Activated naive CD4-positive, alpha-beta T cell treated with anti-CD3 and anti-CD28 coated beads for 36 hours (primary cell): ENCODE results near the gene TRIP11. TPM values are rescaled to one million over a fixed set of nuclear protein-coding genes. Genes with fewer than 3 reads are reported as not detected.

Source experiments
- CTCF ChIA-PET: fragments of 350-600 bp; sonication (Branson Sonifier 250); formaldehyde crosslinking; loops from one replicate; lab custom pipeline; 2021; ENCODE audit warnings: antibody characterized with exemption; lab: Charles Lee
- DNase-seq: peaks from one replicate; pipeline ENCODE4 v3.0.0-alpha.2; 2020
- H3K27ac Mint-ChIP-seq: one replicate; pipeline ENCODE4 v1.8.0; 2021; ENCODE audit warnings: mild to moderate bottlenecking, mixed read lengths
- H3K27me3 Mint-ChIP-seq: one replicate; pipeline ENCODE4 v1.8.0; 2021; ENCODE audit warnings: low read depth, mixed read lengths
- H3K36me3 Mint-ChIP-seq: one replicate; pipeline ENCODE4 v1.8.0; 2021; ENCODE audit warnings: low read depth, mixed read lengths
- H3K4me1 Mint-ChIP-seq: one replicate; pipeline ENCODE4 v1.8.0; 2021; ENCODE audit warnings: low read depth, mixed read lengths
- H3K4me3 Mint-ChIP-seq: one replicate; pipeline ENCODE4 v1.8.0; 2021; ENCODE audit warnings: mild to moderate bottlenecking, moderate library complexity, mixed read lengths
- H3K9me3 Mint-ChIP-seq: one replicate; pipeline ENCODE4 v1.8.0; 2021; ENCODE audit warnings: mixed read lengths
- intact Hi-C: fragments of 100-400 bp; cut with micrococcal nuclease; formaldehyde crosslinking; loops from one replicate; pipeline ENCODE4 v1.15.1; 2023
- total RNA-seq, 2 experiments: library from RNA; stranded (reverse); gene quantifications; one replicate each; pipeline ENCODE4 v1.2.3, GENCODE V29; 2021

The TRIP11 gene
- total RNA-seq, 2 experiments from 2014 or later: 22.7 to 26.1 TPM

GRCh38 chr14:92004062-92004461 lies 35.8 kb downstream of the TRIP11 start:
- CTCF ChIA-PET: no interaction called here
- H3K27me3 Mint-ChIP-seq: no peaks in the 10 kb centered on the region
- DNase-seq: no peak
- no peak overlapping the region for H3K27ac Mint-ChIP-seq
- no peaks in the 10 kb centered on the region for H3K9me3 Mint-ChIP-seq
- intact Hi-C loops: loop anchor here (10.0 kb wide), 1 partner anchor 509 kb away; no protein-coding TSS in a partner anchor
- H3K36me3 Mint-ChIP-seq: peaks cover 32% of the 10 kb centered on the region
- H3K4me3 Mint-ChIP-seq: no peak overlapping the region
- peaks cover 48% of the 10 kb centered on the region for H3K4me1 Mint-ChIP-seq

GRCh38 chr14:91998667-91999570 lies 40.9 kb downstream of the TRIP11 start:
- Mint-ChIP-seq H3K9me3 (no peaks in the 10 kb centered on the region), H3K27me3 (no peaks in the 10 kb centered on the region), H3K27ac (peak overlapping the region; percentile 47), H3K4me1 (peaks cover 49% of the 10 kb centered on the region), H3K4me3 (no peak overlapping the region), H3K36me3 (peaks cover 12% of the 10 kb centered on the region)
- intact Hi-C loops: loop anchor here (1.0 to 5.0 kb wide), 3 partner anchors 19 to 347 kb away; no protein-coding TSS in a partner anchor
- CTCF ChIA-PET: interaction anchor here (0.8 to 1.5 kb wide), 3 partner anchors 13 to 84 kb away, joined by 3 read pairs; no protein-coding TSS in a partner anchor
- no peak for DNase-seq

DNA sequence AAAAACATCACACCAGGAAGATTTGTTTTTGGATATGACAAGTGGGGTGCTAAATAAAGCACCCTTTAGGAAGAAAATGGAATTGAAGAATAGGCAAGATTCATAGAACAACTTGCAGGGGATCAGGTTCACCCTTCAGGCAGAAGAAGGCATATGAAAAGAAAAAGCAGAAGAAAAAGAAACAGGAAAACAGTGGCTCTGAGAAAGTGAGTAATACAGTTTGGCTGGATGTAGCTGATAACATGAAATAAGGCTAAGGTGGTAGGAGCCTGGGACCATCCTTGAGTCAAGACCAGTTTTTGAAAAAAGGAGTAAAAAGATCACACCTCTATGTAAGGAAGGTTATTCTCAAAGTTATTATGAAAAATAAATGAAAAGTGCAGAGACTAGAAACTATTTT lies 42.4 kb downstream of the TRIP11 start:
- CTCF ChIA-PET: interaction anchor here (0.6 to 2.0 kb wide), 33 partner anchors 8 to 754 kb away, joined by 3 to 17 read pairs (median 4); no protein-coding TSS in a partner anchor
- Mint-ChIP-seq H3K27ac (no peak overlapping the region), H3K36me3 (peaks cover 16% of the 10 kb centered on the region), H3K4me1 (peaks cover 38% of the 10 kb centered on the region), H3K4me3 (no peak overlapping the region), H3K9me3 (no peaks in the 10 kb centered on the region), H3K27me3 (no peaks in the 10 kb centered on the region)
- intact Hi-C loops: loop anchor here (5.0 kb wide), 2 partner anchors 85 to 345 kb away; no protein-coding TSS in a partner anchor
- no peak for DNase-seq

- Mint-ChIP-seq H3K27me3 (no peaks in the 10 kb centered on the region), H3K9me3 (no peaks in the 10 kb centered on the region), H3K4me1 (peaks cover 38% of the 10 kb centered on the region), H3K4me3 (no peak overlapping the region), H3K36me3 (peaks cover 20% of the 10 kb centered on the region), H3K27ac (no peak overlapping the region)
- intact Hi-C loops: loop anchor here (5.0 kb wide), 2 partner anchors 85 to 345 kb away; no protein-coding TSS in a partner anchor
- CTCF ChIA-PET: interaction anchor here (0.6 to 2.0 kb wide), 40 partner anchors 8 to 753 kb away, joined by 3 to 17 read pairs (median 4); no protein-coding TSS in a partner anchor
- no peak for DNase-seq
Measured at GRCh38 chr14:91996948-91997371, 42.9 kb downstream of the TRIP11 start.

GRCh38 chr14:91987192-91987591 lies 52.7 kb downstream of the TRIP11 start:
- Mint-ChIP-seq H3K27ac (no peak overlapping the region), H3K4me3 (no peak overlapping the region), H3K9me3 (no peaks in the 10 kb centered on the region), H3K4me1 (peaks cover 4% of the 10 kb centered on the region), H3K27me3 (no peaks in the 10 kb centered on the region), H3K36me3 (peaks cover 40% of the 10 kb centered on the region)
- intact Hi-C loops: no loop called here
- CTCF ChIA-PET: interaction anchor here (0.6 kb wide), 1 partner anchor 76 kb away, joined by 3 read pairs; no protein-coding TSS in a partner anchor
- no peak for DNase-seq

- H3K27ac Mint-ChIP-seq: no peak overlapping the region
Measured at GRCh38 chr14:91985521-91986255, 54.2 kb downstream of the TRIP11 start.

GRCh38 chr14:91985008-91985407 lies 54.9 kb downstream of the TRIP11 start:
- peaks cover 10% of the 10 kb centered on the region for H3K4me1 Mint-ChIP-seq
- H3K36me3 Mint-ChIP-seq: peaks cover 37% of the 10 kb centered on the region
- no peak for DNase-seq
- no peaks in the 10 kb centered on the region for H3K27me3 Mint-ChIP-seq
- intact Hi-C loops: no loop called here
- CTCF ChIA-PET: interaction anchor here (0.7 to 1.9 kb wide), 3 partner anchors 12 to 39 kb away, joined by 3 to 8 read pairs (median 3); no protein-coding TSS in a partner anchor
- no peak overlapping the region for H3K4me3 Mint-ChIP-seq
- H3K27ac Mint-ChIP-seq: no peak overlapping the region
- no peaks in the 10 kb centered on the region for H3K9me3 Mint-ChIP-seq

More at GRCh38 chr14:91985521-91986255, 54.2 kb downstream of the TRIP11 start:
- peaks cover 4% of the 10 kb centered on the region for H3K4me1 Mint-ChIP-seq
- no peak overlapping the region for H3K4me3 Mint-ChIP-seq
- peaks cover 37% of the 10 kb centered on the region for H3K36me3 Mint-ChIP-seq
- intact Hi-C loops: no loop called here
- no peak for DNase-seq
- no peaks in the 10 kb centered on the region for H3K27me3 Mint-ChIP-seq
- no peaks in the 10 kb centered on the region for H3K9me3 Mint-ChIP-seq
- CTCF ChIA-PET: interaction anchor here (0.6 to 1.9 kb wide), 4 partner anchors 11 to 39 kb away, joined by 3 to 8 read pairs (median 3); no protein-coding TSS in a partner anchor

GRCh38 chr14:91983588-91983987 lies 56.3 kb downstream of the TRIP11 start:
- DNase-seq: no peak
- H3K27me3 Mint-ChIP-seq: no peaks in the 10 kb centered on the region
- peaks cover 32% of the 10 kb centered on the region for H3K36me3 Mint-ChIP-seq
- H3K4me3 Mint-ChIP-seq: no peak overlapping the region
- H3K9me3 Mint-ChIP-seq: no peaks in the 10 kb centered on the region
- CTCF ChIA-PET: no interaction called here
- intact Hi-C loops: no loop called here
- peaks cover 20% of the 10 kb centered on the region for H3K4me1 Mint-ChIP-seq
- no peak overlapping the region for H3K27ac Mint-ChIP-seq

DNA sequence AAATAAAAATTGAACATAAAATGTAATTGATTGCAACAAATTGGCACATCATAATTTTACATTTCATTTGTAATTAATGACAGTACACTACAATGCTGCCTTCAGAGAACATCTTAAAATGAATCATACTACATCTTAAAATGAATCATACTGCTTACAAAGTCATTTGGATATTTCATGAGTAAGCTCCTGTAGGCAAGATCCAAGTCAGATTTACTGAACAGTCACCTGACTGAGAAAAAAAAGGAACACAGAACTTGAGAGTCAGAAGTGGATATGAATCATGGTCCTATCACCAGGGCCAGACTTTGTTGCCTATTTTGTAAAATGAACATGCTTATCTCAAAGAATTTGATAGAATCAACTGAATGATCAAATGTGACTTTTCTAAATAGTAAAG lies 59.7 kb downstream of the TRIP11 start:
- Mint-ChIP-seq H3K9me3 (no peaks in the 10 kb centered on the region), H3K4me1 (peaks cover 30% of the 10 kb centered on the region), H3K36me3 (peaks cover 25% of the 10 kb centered on the region), H3K4me3 (no peak overlapping the region), H3K27me3 (no peaks in the 10 kb centered on the region), H3K27ac (no peak overlapping the region)
- CTCF ChIA-PET: no interaction called here
- DNase-seq: peak; percentile 12
- intact Hi-C loops: loop anchor here (1.0 kb wide), 2 partner anchors 19 kb away; no protein-coding TSS in a partner anchor

DNA sequence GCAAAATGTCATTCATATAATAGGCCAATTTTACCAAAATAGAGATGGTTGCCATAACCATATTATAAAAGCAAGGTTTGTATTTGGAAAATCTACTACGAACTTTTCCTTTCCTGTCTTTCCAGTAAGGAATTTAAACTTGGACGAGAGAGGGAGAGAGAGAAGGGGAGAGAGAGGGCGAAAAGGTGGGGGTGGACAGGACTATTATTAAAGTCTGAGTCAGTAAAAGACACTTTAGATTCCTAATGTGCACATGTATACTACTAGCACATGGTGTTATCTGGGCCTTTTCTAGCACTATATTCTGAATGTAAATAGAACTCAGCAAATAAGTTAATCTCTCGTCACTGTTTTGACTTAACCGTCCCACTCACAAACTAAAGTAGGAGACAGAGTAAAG lies 62.0 kb downstream of the TRIP11 start:
- DNase-seq: no peak
- Mint-ChIP-seq H3K4me1 (peaks cover 29% of the 10 kb centered on the region), H3K27ac (no peak overlapping the region), H3K36me3 (peaks cover 21% of the 10 kb centered on the region), H3K4me3 (no peak overlapping the region), H3K27me3 (no peaks in the 10 kb centered on the region), H3K9me3 (no peaks in the 10 kb centered on the region)
- intact Hi-C loops: loop anchor here (5.0 kb wide), 1 partner anchor 44 kb away; no protein-coding TSS in a partner anchor
- CTCF ChIA-PET: no interaction called here

- peaks cover 23% of the 10 kb centered on the region for H3K36me3 Mint-ChIP-seq
- no peak for DNase-seq
- no peaks in the 10 kb centered on the region for H3K27me3 Mint-ChIP-seq
- H3K9me3 Mint-ChIP-seq: no peaks in the 10 kb centered on the region
- H3K4me1 Mint-ChIP-seq: peaks cover 27% of the 10 kb centered on the region
- CTCF ChIA-PET: interaction anchor here (0.6 to 1.4 kb wide), 5 partner anchors 17 to 667 kb away, joined by 3 to 5 read pairs (median 4); no protein-coding TSS in a partner anchor
- no peak overlapping the region for H3K27ac Mint-ChIP-seq
- intact Hi-C loops: loop anchor here (5.0 kb wide), 1 partner anchor 47 kb away; no protein-coding TSS in a partner anchor
- H3K4me3 Mint-ChIP-seq: no peak overlapping the region
Measured at GRCh38 chr14:91975763-91976162, 64.1 kb downstream of the TRIP11 start.
